Gastroesophageal sphincter (tissue), 4 donors: ENCODE measurements around the gene CENPE. TPM values are rescaled to one million over a fixed set of nuclear protein-coding genes. Genes with fewer than 3 reads are reported as not detected.

Experiments
- ATAC-seq: fragments of 150-250 bp; one replicate; pipeline ENCODE4 v1.9.1; 2016; ENCODE audit warnings: mild to moderate bottlenecking, moderate library complexity
- H3K27ac ChIP-seq, 4 donors: fragments of 200-600 bp; sonication (generic) in 3 of 4; 1 replicate in 3 of 4; 2 replicates in 1 of 4; pipeline ENCODE4 v1.5.1; 2016 to 2019
- H3K27me3 ChIP-seq: fragments of 200-600 bp; sonication (generic); one replicate; pipeline ENCODE4 v1.5.1; 2019
- H3K36me3 ChIP-seq, 2 donors: fragments of 200-600 bp; sonication (generic); one replicate each; pipeline ENCODE4 v1.5.1; 2019; ENCODE audit warnings: control low read depth in 1 of 2
- H3K4me1 ChIP-seq, 3 donors: fragments of 200-600 bp; sonication (generic); 1 replicate in 2 of 3; 2 replicates in 1 of 3; pipeline ENCODE4 v1.5.1; 2016 to 2019; ENCODE audit warnings: control low read depth in 2 of 3
- H3K4me3 ChIP-seq, 2 donors: fragments of 200-600 bp; sonication (generic); one replicate each; pipeline ENCODE4 v1.5.1; 2019; ENCODE audit warnings: mild to moderate bottlenecking in 1 of 2, moderate library complexity in 1 of 2
- H3K9me3 ChIP-seq, 3 donors: fragments of 200-600 bp; sonication (generic); one replicate each; pipeline ENCODE4 v1.5.1; 2017 to 2019; ENCODE audit warnings: control low read depth in 2 of 3
- CTCF ChIP-seq, 4 experiments: fragments of 200-600 bp in 2 of 4; fragments of 450-650 bp in 2 of 4; sonication (generic) in 1 of 4; IDR thresholded peaks; one replicate each; pipeline ENCODE4 v1.5.1; 2017 to 2019; ENCODE audit warnings: antibody characterized with exemption in 4 of 4, mild to moderate bottlenecking in 2 of 4, moderate library complexity in 2 of 4
- EP300 ChIP-seq: sonication (generic); formaldehyde crosslinking; IDR thresholded peaks from one replicate; pipeline ENCODE4 v1.6.1; 2017; ENCODE audit warnings: antibody characterized with exemption, mild to moderate bottlenecking
- POLR2A ChIP-seq, 2 donors: fragments of 450-650 bp; IDR thresholded peaks; one replicate each; pipeline ENCODE4 v1.6.1; 2017; ENCODE audit warnings: antibody characterized with exemption in 2 of 2, mild to moderate bottlenecking in 2 of 2, moderate library complexity in 1 of 2
- POLR2AphosphoS5 ChIP-seq: sonication (generic); formaldehyde crosslinking; IDR thresholded peaks from one replicate; pipeline ENCODE4 v1.6.1; 2017; ENCODE audit warnings: antibody characterized with exemption
- WGBS, 2 donors: methylation state at CpG; one replicate each; pipeline ENCODE4 v1.1.5; 2018; ENCODE audit warnings: low coverage in 1 of 2; 5-methylcytosine and 5-hydroxymethylcytosine counted together
- total RNA-seq, 4 donors: library from RNA; depleted of rRNA; stranded (reverse); fragments of >200 nt; gene quantifications; one replicate each; pipeline ENCODE4 v1.1.0, GENCODE V29; 2016

Gene CENPE
- total RNA-seq, 4 donors from 2014 or later: 0.81 to 1.8 (median 1.1) TPM

- Histone ChIP-seq H3K9me3 (peaks cover 0 to 5% (median 0%) of the 10 kb centered on the region in 3 donors), H3K27me3 (no peaks in the 10 kb centered on the region), H3K36me3 (no peaks in the 10 kb centered on the region), H3K4me3 (no peak overlapping the region), H3K4me1 (no peaks in the 10 kb centered on the region), H3K27ac (no peak overlapping the region)
- 73 to 80% methylated on average over 2 to 3 of the region's 4 CpGs for WGBS, 2 donors
- no peak for TF ChIP-seq POLR2AphosphoS5
- no peak for TF ChIP-seq POLR2A (IDR thresholded peaks at IDR 0.05)
- no peak for TF ChIP-seq CTCF (IDR thresholded peaks at IDR 0.05)
- no peak for TF ChIP-seq EP300
- no peak for ATAC-seq
Observed at GRCh38 chr4:103158760-103159159, 39.4 kb downstream of the CENPE start.

- WGBS, 2 donors: 94 to 100% methylated on average over 3 of the region's 3 CpGs
- no peak for ATAC-seq
- H3K4me3 ChIP-seq: no peak overlapping the region
- peaks cover 0 to 5% (median 0%) of the 10 kb centered on the region in 3 donors for H3K9me3 ChIP-seq
- no peaks in the 10 kb centered on the region for H3K36me3 ChIP-seq
- H3K27me3 ChIP-seq: no peaks in the 10 kb centered on the region
- TF ChIP-seq CTCF (IDR thresholded peaks at IDR 0.05): no peak
- no peak for TF ChIP-seq EP300
- no peak for TF ChIP-seq POLR2AphosphoS5
- TF ChIP-seq POLR2A (IDR thresholded peaks at IDR 0.05): no peak
- no peak overlapping the region for H3K27ac ChIP-seq
- no peaks in the 10 kb centered on the region for H3K4me1 ChIP-seq
Observed at GRCh38 chr4:103156106-103156505, 42.0 kb downstream of the CENPE start.

GRCh38 chr4:103152381-103152780 is 45.8 kb downstream of the CENPE start:
- Histone ChIP-seq H3K4me3 (no peak overlapping the region), H3K27me3 (no peaks in the 10 kb centered on the region), H3K36me3 (no peaks in the 10 kb centered on the region), H3K27ac (no peak overlapping the region), H3K4me1 (no peaks in the 10 kb centered on the region), H3K9me3 (peaks cover 0 to 5% (median 0%) of the 10 kb centered on the region in 3 donors)
- WGBS, 2 donors: 94 to 100% methylated on average over 3 of the region's 3 CpGs
- TF ChIP-seq POLR2A (IDR thresholded peaks at IDR 0.05): no peak
- TF ChIP-seq CTCF (IDR thresholded peaks at IDR 0.05): no peak
- no peak for TF ChIP-seq POLR2AphosphoS5
- ATAC-seq: no peak

DNA sequence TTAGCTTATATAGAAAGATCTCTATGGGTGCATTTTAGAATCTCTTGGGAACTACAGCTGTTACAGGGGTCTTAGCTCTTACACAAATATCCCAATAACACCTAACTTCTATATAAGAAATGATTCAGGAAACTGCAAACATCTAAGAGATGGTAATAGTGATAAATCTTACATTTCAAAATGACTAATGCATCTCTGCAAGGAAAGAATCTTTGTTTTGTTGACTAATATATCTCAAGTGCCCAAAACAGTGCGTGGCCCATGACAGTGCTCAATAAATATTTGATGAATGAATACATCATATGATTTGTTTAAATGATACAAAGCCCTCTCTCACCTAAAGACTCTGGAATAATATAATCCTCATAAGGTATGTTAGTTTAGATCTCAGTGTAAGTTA is 47.5 kb downstream of the CENPE start:
- Histone ChIP-seq H3K4me3 (no peak overlapping the region), H3K9me3 (no peaks in the 10 kb centered on the region), H3K36me3 (no peaks in the 10 kb centered on the region), H3K27ac (no peak overlapping the region), H3K27me3 (no peaks in the 10 kb centered on the region), H3K4me1 (no peaks in the 10 kb centered on the region)
- TF ChIP-seq POLR2A (IDR thresholded peaks at IDR 0.05) (no peak), EP300 (no peak), CTCF (IDR thresholded peaks at IDR 0.05) (no peak), POLR2AphosphoS5 (no peak)
- WGBS, 2 donors: 86 to 100% methylated on average over 1 of the region's 1 CpG
- no peak for ATAC-seq

- Histone ChIP-seq H3K4me3 (no peak overlapping the region), H3K4me1 (no peaks in the 10 kb centered on the region), H3K27me3 (no peaks in the 10 kb centered on the region), H3K27ac (no peak overlapping the region), H3K9me3 (no peaks in the 10 kb centered on the region), H3K36me3 (no peaks in the 10 kb centered on the region)
- ATAC-seq: no peak
- 94 to 97% methylated on average over 4 of the region's 4 CpGs for WGBS, 2 donors
- no peak for TF ChIP-seq POLR2A (IDR thresholded peaks at IDR 0.05)
Observed at GRCh38 chr4:103144926-103145325, 53.2 kb downstream of the CENPE start.

GRCh38 chr4:103137446-103137827 is 60.7 kb downstream of the CENPE start:
- WGBS, 2 donors: 83 to 92% methylated on average over 1 of the region's 1 CpG
- Histone ChIP-seq H3K27ac (no peak overlapping the region), H3K4me1 (no peaks in the 10 kb centered on the region), H3K4me3 (no peak overlapping the region), H3K9me3 (no peaks in the 10 kb centered on the region), H3K27me3 (no peaks in the 10 kb centered on the region), H3K36me3 (no peaks in the 10 kb centered on the region)
- TF ChIP-seq CTCF (IDR thresholded peaks at IDR 0.05) (no peak), POLR2AphosphoS5 (no peak), EP300 (no peak), POLR2A (IDR thresholded peaks at IDR 0.05) (no peak)
- ATAC-seq: no peak
